ENCODE data around the gene VWA5B1.

VWA5B1 gene

GRCh38 chr1:20291645-20292084, 990 bp downstream of the VWA5B1 start:
- TF ChIP-seq CTCF (IDR thresholded peaks at IDR 0.05; ENCODE audit: low read depth, low read length, missing control alignments): no peak
- no peak for DNase-seq (ENCODE audit: low read depth)
- no peak overlapping the region for H3K4me3 ChIP-seq (ENCODE audit: low read depth, low read length)

- no peak for TF ChIP-seq CTCF (IDR thresholded peaks at IDR 0.05; ENCODE audit: low read depth, low read length, missing control alignments)
- no peak overlapping the region for H3K4me3 ChIP-seq (ENCODE audit: low read depth, low read length)
- DNase-seq (ENCODE audit: low read depth): no peak
These were observed 8.0 kb downstream of the VWA5B1 start for GRCh38 chr1:20298626-20299025.

GRCh38 chr1:20301463-20302107, 10.9 kb downstream of the VWA5B1 start:
- DNase-seq (ENCODE audit: low read depth): no peak
- H3K4me3 ChIP-seq (ENCODE audit: low read depth, low read length): no peak overlapping the region
- TF ChIP-seq CTCF (IDR thresholded peaks at IDR 0.05; ENCODE audit: low read depth, low read length, missing control alignments): no peak

GRCh38 chr1:20302108-20302471, 11.4 kb downstream of the VWA5B1 start:
- H3K4me3 ChIP-seq (ENCODE audit: low read depth, low read length): no peak overlapping the region
- no peak for TF ChIP-seq CTCF (IDR thresholded peaks at IDR 0.05; ENCODE audit: low read depth, low read length, missing control alignments)
- no peak for DNase-seq (ENCODE audit: low read depth)

- no peak overlapping the region for H3K4me3 ChIP-seq (ENCODE audit: low read depth, low read length)
- DNase-seq (ENCODE audit: low read depth): no peak
- no peak for TF ChIP-seq CTCF (IDR thresholded peaks at IDR 0.05; ENCODE audit: low read depth, low read length, missing control alignments)
These were observed 16.4 kb downstream of the VWA5B1 start for GRCh38 chr1:20307026-20307425.

GRCh38 chr1:20308569-20308968, 17.9 kb downstream of the VWA5B1 start:
- DNase-seq (ENCODE audit: low read depth): no peak
- H3K4me3 ChIP-seq (ENCODE audit: low read depth, low read length): no peak overlapping the region
- TF ChIP-seq CTCF (IDR thresholded peaks at IDR 0.05; ENCODE audit: low read depth, low read length, missing control alignments): no peak

GRCh38 chr1:20311289-20311688, 20.6 kb downstream of the VWA5B1 start:
- no peak overlapping the region for H3K4me3 ChIP-seq (ENCODE audit: low read depth, low read length)
- no peak for DNase-seq (ENCODE audit: low read depth)
- TF ChIP-seq CTCF (IDR thresholded peaks at IDR 0.05; ENCODE audit: low read depth, low read length, missing control alignments): no peak

Measured in GM12864 (cell line).